Measurements from ENCODE around the gene IFT52.

The IFT52 gene

GRCh38 chr20:43666376-43667328 is 75.9 kb downstream of the IFT52 start, which contains the start of gene MYBL2:
TSS of gene MYBL2 (plus strand) at chr20:43667114. CDS start at chr20:43667284, 170 bp downstream.
- Histone ChIP-seq H3K4me1 (ENCODE audit: control insufficient read depth, insufficient read depth, low read length) (no peaks in the 10 kb centered on the region), H3K4me3 (ENCODE audit: low read length) (peak within 1 kb of the TSS; percentile 72), H3K27me3 (ENCODE audit: control insufficient read depth, insufficient read depth, low read length) (no peaks in the 10 kb centered on the region), H3K27ac (ENCODE audit: low read length) (no peak within 1 kb of the TSS), H3K9me3 (ENCODE audit: control insufficient read depth, insufficient read depth, low read length) (no peaks in the 10 kb centered on the region), H3K36me3 (ENCODE audit: control insufficient read depth, insufficient read depth, low read length) (peaks cover 7% of the 10 kb centered on the region)
- DNase-seq (ENCODE audit: low read depth, low spot score) = no peak
- no CpG with 5 or more reads among the region's 90 CpGs for WGBS (ENCODE audit: insufficient coverage, insufficient read length)

- Histone ChIP-seq H3K36me3 (ENCODE audit: control insufficient read depth, insufficient read depth, low read length) (peaks cover 7% of the 10 kb centered on the region), H3K27ac (ENCODE audit: low read length) (no peak overlapping the region), H3K4me3 (ENCODE audit: low read length) (peak overlapping the region; percentile 72; the same call in 1 of the 2 replicates), H3K9me3 (ENCODE audit: control insufficient read depth, insufficient read depth, low read length) (no peaks in the 10 kb centered on the region), H3K4me1 (ENCODE audit: control insufficient read depth, insufficient read depth, low read length) (no peaks in the 10 kb centered on the region), H3K27me3 (ENCODE audit: control insufficient read depth, insufficient read depth, low read length) (no peaks in the 10 kb centered on the region)
- no peak for DNase-seq (ENCODE audit: low read depth, low spot score)
- no CpG with 5 or more reads among the region's 34 CpGs for WGBS (ENCODE audit: insufficient coverage, insufficient read length)
Observed at GRCh38 chr20:43667341-43668132, 76.8 kb downstream of the IFT52 start.

- Histone ChIP-seq H3K27me3 (ENCODE audit: control insufficient read depth, insufficient read depth, low read length) (no peaks in the 10 kb centered on the region), H3K4me3 (ENCODE audit: low read length) (no peak overlapping the region), H3K27ac (ENCODE audit: low read length) (no peak overlapping the region), H3K4me1 (ENCODE audit: control insufficient read depth, insufficient read depth, low read length) (no peaks in the 10 kb centered on the region), H3K36me3 (ENCODE audit: control insufficient read depth, insufficient read depth, low read length) (peaks cover 11% of the 10 kb centered on the region), H3K9me3 (ENCODE audit: control insufficient read depth, insufficient read depth, low read length) (no peaks in the 10 kb centered on the region)
- no CpG with 5 or more reads among the region's 3 CpGs for WGBS (ENCODE audit: insufficient coverage, insufficient read length)
- no peak for DNase-seq (ENCODE audit: low read depth, low spot score)
Observed at GRCh38 chr20:43669332-43669731, 78.6 kb downstream of the IFT52 start.

GRCh38 chr20:43670423-43670822 is 79.7 kb downstream of the IFT52 start:
- WGBS (ENCODE audit: insufficient coverage, insufficient read length) = no CpG with 5 or more reads among the region's 2 CpGs
- H3K27ac ChIP-seq (ENCODE audit: low read length) = no peak overlapping the region
- H3K36me3 ChIP-seq (ENCODE audit: control insufficient read depth, insufficient read depth, low read length) = peaks cover 14% of the 10 kb centered on the region
- no peaks in the 10 kb centered on the region for H3K27me3 ChIP-seq (ENCODE audit: control insufficient read depth, insufficient read depth, low read length)
- no peak for DNase-seq (ENCODE audit: low read depth, low spot score)
- H3K9me3 ChIP-seq (ENCODE audit: control insufficient read depth, insufficient read depth, low read length) = no peaks in the 10 kb centered on the region
- H3K4me1 ChIP-seq (ENCODE audit: control insufficient read depth, insufficient read depth, low read length) = no peaks in the 10 kb centered on the region
- no peak overlapping the region for H3K4me3 ChIP-seq (ENCODE audit: low read length)

GRCh38 chr20:43676368-43676767 is 85.6 kb downstream of the IFT52 start:
- H3K27me3 ChIP-seq (ENCODE audit: control insufficient read depth, insufficient read depth, low read length) = no peaks in the 10 kb centered on the region
- H3K4me1 ChIP-seq (ENCODE audit: control insufficient read depth, insufficient read depth, low read length) = no peaks in the 10 kb centered on the region
- H3K36me3 ChIP-seq (ENCODE audit: control insufficient read depth, insufficient read depth, low read length) = peaks cover 13% of the 10 kb centered on the region
- no CpG with 5 or more reads among the region's 5 CpGs for whole genome bisulfite sequencing (ENCODE audit: insufficient coverage, insufficient read length)
- no peaks in the 10 kb centered on the region for H3K9me3 ChIP-seq (ENCODE audit: control insufficient read depth, insufficient read depth, low read length)
- no peak overlapping the region for H3K27ac ChIP-seq (ENCODE audit: low read length)
- DNase-seq (ENCODE audit: low read depth, low spot score) = no peak
- H3K4me3 ChIP-seq (ENCODE audit: low read length) = no peak overlapping the region

- no CpG with 5 or more reads among the region's 7 CpGs for WGBS (ENCODE audit: insufficient coverage, insufficient read length)
- Histone ChIP-seq H3K4me1 (ENCODE audit: control insufficient read depth, insufficient read depth, low read length) (no peaks in the 10 kb centered on the region), H3K27me3 (ENCODE audit: control insufficient read depth, insufficient read depth, low read length) (no peaks in the 10 kb centered on the region), H3K36me3 (ENCODE audit: control insufficient read depth, insufficient read depth, low read length) (peaks cover 19% of the 10 kb centered on the region), H3K4me3 (ENCODE audit: low read length) (no peak overlapping the region), H3K9me3 (ENCODE audit: control insufficient read depth, insufficient read depth, low read length) (no peaks in the 10 kb centered on the region), H3K27ac (ENCODE audit: low read length) (no peak overlapping the region)
- DNase-seq (ENCODE audit: low read depth, low spot score) = no peak
Observed at GRCh38 chr20:43680981-43681380, 90.2 kb downstream of the IFT52 start.

GRCh38 chr20:43681468-43681942 is 90.8 kb downstream of the IFT52 start:
- peaks cover 19% of the 10 kb centered on the region for H3K36me3 ChIP-seq (ENCODE audit: control insufficient read depth, insufficient read depth, low read length)
- H3K27ac ChIP-seq (ENCODE audit: low read length) = no peak overlapping the region
- no peaks in the 10 kb centered on the region for H3K9me3 ChIP-seq (ENCODE audit: control insufficient read depth, insufficient read depth, low read length)
- DNase-seq (ENCODE audit: low read depth, low spot score) = no peak
- no CpG with 5 or more reads among the region's 8 CpGs for WGBS (ENCODE audit: insufficient coverage, insufficient read length)
- no peaks in the 10 kb centered on the region for H3K27me3 ChIP-seq (ENCODE audit: control insufficient read depth, insufficient read depth, low read length)
- no peaks in the 10 kb centered on the region for H3K4me1 ChIP-seq (ENCODE audit: control insufficient read depth, insufficient read depth, low read length)
- no peak overlapping the region for H3K4me3 ChIP-seq (ENCODE audit: low read length)

- no peaks in the 10 kb centered on the region for H3K9me3 ChIP-seq (ENCODE audit: control insufficient read depth, insufficient read depth, low read length)
- no CpG with 5 or more reads among the region's 2 CpGs for WGBS (ENCODE audit: insufficient coverage, insufficient read length)
- peaks cover 22% of the 10 kb centered on the region for H3K36me3 ChIP-seq (ENCODE audit: control insufficient read depth, insufficient read depth, low read length)
- no peaks in the 10 kb centered on the region for H3K4me1 ChIP-seq (ENCODE audit: control insufficient read depth, insufficient read depth, low read length)
- no peak overlapping the region for H3K27ac ChIP-seq (ENCODE audit: low read length)
- H3K27me3 ChIP-seq (ENCODE audit: control insufficient read depth, insufficient read depth, low read length) = no peaks in the 10 kb centered on the region
- DNase-seq (ENCODE audit: low read depth, low spot score) = no peak
- no peak overlapping the region for H3K4me3 ChIP-seq (ENCODE audit: low read length)
Observed at GRCh38 chr20:43681991-43682410, 91.3 kb downstream of the IFT52 start.

GRCh38 chr20:43682446-43682845 is 91.7 kb downstream of the IFT52 start:
- H3K4me3 ChIP-seq (ENCODE audit: low read length) = no peak overlapping the region
- WGBS (ENCODE audit: insufficient coverage, insufficient read length) = no CpG with 5 or more reads among the region's 9 CpGs
- no peaks in the 10 kb centered on the region for H3K9me3 ChIP-seq (ENCODE audit: control insufficient read depth, insufficient read depth, low read length)
- no peak overlapping the region for H3K27ac ChIP-seq (ENCODE audit: low read length)
- no peaks in the 10 kb centered on the region for H3K4me1 ChIP-seq (ENCODE audit: control insufficient read depth, insufficient read depth, low read length)
- H3K36me3 ChIP-seq (ENCODE audit: control insufficient read depth, insufficient read depth, low read length) = peaks cover 24% of the 10 kb centered on the region
- no peak for DNase-seq (ENCODE audit: low read depth, low spot score)
- H3K27me3 ChIP-seq (ENCODE audit: control insufficient read depth, insufficient read depth, low read length) = no peaks in the 10 kb centered on the region

- no CpG with 5 or more reads among the region's 13 CpGs for WGBS (ENCODE audit: insufficient coverage, insufficient read length)
- Histone ChIP-seq H3K27me3 (ENCODE audit: control insufficient read depth, insufficient read depth, low read length) (no peaks in the 10 kb centered on the region; the same call in 1 of the 2 replicates), H3K4me3 (ENCODE audit: low read length) (no peak overlapping the region), H3K36me3 (ENCODE audit: control insufficient read depth, insufficient read depth, low read length) (peaks cover 26% of the 10 kb centered on the region), H3K27ac (ENCODE audit: low read length) (no peak overlapping the region), H3K4me1 (ENCODE audit: control insufficient read depth, insufficient read depth, low read length) (no peaks in the 10 kb centered on the region), H3K9me3 (ENCODE audit: control insufficient read depth, insufficient read depth, low read length) (no peaks in the 10 kb centered on the region)
- no peak for DNase-seq (ENCODE audit: low read depth, low spot score)
Observed at GRCh38 chr20:43686820-43687219, 96.1 kb downstream of the IFT52 start.
